ENCODE data around the gene ARHGAP15.

The ARHGAP15 gene

DNA sequence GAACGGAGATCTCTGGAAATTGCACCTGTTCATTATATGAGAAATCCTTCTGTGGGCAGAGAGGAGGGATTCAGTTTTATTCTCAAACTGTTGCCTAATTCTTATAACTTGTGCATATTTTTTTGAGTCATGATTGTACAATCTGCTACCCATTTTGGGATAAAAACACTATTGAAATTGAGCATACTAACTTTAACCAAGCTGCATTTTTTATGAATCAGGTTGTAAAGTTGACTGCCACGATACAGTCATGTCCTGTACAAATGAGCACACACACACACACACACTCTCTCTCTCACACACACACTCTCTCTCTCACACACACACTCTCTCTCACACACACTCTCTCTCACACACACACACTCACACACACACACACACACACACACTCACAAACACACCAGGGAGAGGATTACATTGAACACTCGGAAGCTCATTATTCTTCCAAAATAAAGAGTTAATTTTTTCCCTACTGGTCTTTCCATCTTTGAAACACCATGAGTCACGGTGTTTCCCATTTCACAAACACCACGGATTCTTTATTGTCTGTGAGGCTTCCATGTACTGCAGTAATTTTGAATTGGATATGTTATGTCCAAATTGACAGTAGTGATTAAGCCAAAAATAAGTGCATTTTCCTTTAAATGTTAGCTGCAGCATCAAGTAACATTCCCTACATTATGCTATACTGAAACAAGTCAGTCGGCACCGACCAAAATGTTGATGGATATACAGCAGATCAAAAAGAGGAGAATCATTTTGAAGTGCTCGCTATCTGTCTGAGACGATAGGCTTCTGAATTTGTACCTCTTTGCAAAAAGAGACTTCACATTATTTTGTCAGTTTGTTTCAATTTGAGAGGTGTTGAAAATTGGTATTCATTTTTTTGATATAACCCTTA lies 216.9 kb downstream of the ARHGAP15 start:
- no peak for DNase-seq (ENCODE audit: low spot score)

DNA sequence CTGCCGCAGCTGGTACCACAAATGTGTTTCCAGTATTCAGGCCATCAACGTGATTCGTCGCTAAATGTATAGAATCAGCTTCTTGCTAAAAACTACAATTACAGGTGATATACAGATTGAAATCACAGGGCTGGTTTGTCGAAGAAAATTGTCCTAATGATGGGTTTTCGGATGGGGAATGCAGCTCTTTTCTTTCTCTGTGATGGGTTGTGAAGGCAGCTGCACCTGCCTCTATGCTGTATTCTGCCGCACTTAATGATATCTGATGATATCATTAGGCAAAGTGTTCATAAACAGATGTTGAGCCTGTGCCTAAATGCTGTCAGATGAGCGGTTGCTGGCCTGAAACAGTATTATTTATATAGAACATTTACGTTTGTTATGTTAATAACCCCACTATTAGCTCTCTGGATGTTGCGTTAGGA lies 218.1 kb downstream of the ARHGAP15 start:
- no peak for DNase-seq (ENCODE audit: low spot score)

DNA sequence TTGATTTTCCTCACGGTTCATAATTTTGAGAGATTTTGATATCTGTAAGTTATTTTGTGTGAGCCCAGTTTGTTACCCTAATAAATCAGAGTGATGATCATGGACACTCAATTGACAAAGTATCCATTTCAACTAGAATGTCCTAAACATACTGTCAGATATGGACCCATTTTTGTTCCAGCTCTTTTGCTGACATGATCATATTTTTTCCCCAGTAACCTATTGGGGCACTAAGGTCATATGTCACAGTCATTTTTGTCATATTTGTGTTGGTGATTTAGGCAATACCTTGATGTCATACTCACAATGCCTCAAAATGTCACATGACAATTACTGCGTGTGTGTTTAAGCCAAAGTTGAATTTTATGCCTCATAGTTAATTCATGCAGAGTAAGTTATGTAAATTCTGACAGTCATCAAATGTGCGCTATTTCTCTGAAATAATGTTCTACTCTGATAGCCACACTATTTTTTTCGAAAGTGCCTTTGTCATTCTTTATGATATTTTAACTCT lies 218.7 kb downstream of the ARHGAP15 start:
- no peak for DNase-seq (ENCODE audit: low spot score)

DNA sequence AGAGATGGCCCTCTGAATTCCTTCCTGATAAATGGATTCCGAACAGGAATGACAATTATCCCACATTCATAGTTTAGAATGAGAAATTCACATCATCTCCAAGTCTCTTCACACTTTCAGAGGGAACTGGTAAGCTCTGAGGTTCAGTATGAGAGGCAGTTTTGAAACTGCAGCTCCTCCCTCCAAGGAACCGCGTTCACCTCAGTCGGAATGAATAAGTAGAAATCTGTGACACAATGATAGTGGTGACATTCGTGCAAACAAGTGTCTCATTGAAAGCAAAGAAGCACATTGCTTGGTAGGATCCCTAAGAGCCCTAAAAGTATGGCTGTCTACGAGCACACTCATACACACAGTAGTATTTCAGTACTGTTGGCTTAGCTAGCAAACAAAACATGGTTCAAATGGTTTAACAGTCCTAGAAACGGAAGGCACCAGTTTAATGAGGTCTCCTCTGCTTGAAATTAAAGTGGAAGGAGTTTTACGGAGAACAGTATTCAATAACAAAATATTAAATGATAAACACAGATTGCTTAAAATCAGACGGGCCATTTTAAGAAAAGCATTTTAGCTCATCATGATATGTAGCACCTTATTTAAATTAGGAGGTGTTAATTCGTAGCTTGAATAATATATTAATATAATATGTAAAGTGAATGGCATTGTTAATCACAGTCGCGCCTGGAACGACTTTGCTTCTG lies 225.0 kb downstream of the ARHGAP15 start:
- DNase-seq (ENCODE audit: low spot score), result no peak

DNA sequence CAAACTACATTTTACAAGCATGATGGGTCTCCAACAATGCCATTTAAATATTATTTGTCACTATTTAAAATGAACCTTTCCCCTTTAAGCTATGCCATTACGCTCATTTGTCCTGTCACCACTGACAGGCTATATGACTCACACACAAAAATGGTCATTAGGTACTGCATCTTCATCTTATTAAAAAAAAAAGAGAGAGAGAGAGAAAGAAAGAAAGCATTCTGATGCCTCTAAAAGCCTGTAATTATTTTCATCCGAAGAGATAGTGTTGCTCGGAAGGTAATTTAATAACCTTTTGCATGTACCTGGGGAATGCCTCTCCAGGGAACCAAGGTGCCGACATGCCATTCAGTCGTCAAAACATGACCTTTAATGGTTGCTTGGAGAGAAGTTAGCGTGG lies 226.7 kb downstream of the ARHGAP15 start:
- no peak for DNase-seq (ENCODE audit: low spot score)

DNA sequence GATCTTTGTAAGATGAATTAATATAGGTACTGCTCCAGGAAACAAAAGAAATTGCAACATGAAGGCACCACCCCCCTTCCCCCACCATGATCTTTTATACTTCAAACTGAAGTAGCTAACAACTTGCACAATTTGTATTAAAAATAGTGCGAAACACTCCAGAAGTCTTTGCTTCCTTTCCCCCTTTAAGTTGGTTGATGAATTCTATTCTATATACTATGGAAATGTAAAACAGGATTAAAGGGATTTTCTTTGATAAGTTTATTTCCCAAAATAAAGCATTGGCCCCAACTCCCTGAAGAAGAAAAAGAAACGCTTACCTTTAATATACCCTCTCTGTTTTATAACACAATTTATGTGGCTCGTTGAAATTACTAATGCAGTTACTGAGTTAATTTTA lies 227.1 kb downstream of the ARHGAP15 start:
- DNase-seq (ENCODE audit: low spot score), result no peak

DNA sequence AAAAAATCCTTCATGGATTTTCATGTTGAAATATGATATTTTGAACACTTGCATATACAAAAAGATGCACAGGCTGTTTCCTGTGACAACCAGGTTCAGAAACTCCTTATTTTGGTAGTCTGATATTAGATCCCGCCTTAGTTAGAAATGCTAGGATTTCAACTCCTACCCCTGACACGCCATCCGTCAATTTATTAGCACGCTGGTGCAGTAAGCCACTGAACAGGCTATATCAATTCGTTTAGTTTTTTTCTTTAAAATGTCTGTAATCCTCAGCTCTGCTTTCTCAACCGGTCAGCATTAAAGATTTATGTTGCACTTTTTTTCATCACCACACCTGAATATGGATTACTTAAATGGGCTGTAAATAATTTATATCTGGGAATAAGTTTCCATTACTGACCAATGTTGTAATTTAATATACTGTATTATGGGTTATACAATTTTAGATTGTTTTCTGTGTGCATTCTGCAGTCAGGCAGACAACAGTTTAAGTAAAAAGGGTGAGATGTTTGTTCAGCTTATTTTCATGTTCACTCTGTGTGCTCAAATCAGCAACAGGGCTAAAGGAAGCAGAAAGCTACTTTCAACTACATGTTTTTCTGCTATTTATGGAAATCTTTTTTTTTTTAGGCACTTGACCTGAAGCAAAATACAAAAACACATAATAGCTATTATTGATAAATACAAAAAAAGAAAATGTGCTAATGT lies 227.7 kb downstream of the ARHGAP15 start:
- DNase-seq (ENCODE audit: low spot score), result no peak

DNA sequence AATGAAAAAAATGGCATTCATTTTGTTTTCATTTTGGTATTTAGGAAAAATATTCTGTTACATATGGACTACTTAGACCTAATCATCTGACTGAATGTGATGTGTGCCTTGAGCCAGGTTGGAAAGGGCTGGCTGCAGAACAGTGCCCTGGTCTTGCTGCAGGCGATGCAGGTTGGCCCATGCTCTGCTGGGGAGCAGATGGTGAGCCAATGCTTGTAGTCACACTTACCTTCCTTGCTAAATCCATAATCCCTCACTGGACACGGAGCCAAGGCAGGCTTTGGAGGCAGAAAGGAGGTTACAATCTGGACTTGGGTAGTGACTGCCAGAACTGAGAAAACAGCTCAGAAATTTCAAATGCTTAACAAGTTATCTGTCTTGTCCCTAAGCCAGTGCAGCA lies 228.7 kb downstream of the ARHGAP15 start:
- no peak for DNase-seq (ENCODE audit: low spot score)

DNA sequence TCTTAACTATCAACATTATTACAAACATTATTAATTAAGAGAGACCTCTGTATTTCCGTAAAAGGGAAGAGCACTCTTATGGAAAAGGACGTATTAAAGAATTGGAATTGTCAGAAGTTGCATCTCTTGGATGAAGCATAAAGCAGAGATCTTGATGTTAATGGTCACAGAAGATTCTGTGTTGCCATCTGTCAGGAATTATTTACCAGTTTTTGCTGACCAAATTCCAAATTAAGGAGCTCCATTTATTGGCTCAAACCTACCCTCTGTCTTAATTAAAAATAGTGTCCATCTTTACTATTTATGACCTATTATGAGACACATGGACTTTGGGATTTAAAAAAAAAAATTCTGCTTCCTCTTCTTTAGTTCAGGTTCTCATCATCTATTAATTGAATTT lies 232.1 kb downstream of the ARHGAP15 start:
- DNase-seq (ENCODE audit: low spot score), result no peak

DNA sequence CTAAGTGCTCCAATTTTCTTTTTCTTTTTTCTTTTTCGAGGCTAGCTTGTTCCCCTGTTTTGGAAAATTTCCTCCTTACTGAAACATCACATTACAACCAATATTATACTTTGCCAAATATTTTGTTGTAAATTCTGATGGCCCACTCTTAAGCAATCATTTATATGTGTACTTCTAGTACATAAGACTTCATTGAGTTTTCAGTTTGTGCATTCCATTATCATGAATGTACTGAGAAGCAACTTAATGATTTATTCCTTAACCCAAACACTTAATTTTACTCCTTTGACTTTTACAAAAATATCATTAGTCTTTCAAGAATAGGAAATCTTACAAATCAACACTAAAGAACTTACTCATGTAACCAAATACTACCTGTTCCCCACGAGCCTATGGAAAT lies 242.4 kb downstream of the ARHGAP15 start:
- DNase-seq (ENCODE audit: low spot score), result no peak

DNA sequence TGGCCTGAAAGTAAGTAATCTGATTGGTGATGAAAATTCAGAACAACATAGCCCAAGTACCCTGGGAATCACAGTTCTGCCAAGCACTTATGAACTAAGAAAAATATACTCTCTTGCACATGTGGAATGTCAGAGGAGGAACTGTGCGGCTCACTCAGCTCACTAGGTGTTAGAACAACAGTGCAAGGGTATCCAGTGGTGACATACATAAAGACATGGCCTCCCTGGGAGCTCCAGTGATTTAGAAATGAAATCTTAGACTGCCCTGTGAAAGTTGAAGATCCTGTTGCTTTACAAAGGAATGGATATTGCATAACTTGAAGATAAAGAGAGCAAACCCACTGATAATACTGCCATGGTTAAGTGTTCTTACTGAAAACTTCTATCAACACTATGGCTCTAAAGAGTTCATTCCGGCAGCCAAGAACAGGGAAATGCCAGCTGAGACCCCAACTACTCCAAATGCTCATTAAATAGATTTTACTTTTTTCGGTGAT lies 246.2 kb downstream of the ARHGAP15 start:
- DNase-seq (ENCODE audit: low spot score), result no peak

DNA sequence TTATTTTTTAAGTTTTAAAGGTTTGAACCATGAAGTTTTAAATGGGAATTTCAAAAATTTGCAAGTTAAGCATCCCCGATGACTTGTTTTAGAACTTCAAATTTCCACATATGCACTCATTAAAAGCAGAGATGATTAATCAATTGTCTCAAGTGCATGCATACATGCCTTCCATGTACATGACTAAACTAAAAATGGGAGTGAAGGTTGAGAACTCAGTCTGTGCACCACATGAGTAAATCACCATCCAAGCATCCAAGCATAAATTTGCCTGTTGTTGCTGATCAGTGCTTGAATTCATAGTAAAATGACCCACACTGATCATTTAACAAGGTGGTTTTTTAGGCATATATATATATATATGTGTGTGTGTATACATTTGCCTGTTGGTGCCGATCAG lies 249.8 kb downstream of the ARHGAP15 start:
- no peak for DNase-seq (ENCODE audit: low spot score)

DNA sequence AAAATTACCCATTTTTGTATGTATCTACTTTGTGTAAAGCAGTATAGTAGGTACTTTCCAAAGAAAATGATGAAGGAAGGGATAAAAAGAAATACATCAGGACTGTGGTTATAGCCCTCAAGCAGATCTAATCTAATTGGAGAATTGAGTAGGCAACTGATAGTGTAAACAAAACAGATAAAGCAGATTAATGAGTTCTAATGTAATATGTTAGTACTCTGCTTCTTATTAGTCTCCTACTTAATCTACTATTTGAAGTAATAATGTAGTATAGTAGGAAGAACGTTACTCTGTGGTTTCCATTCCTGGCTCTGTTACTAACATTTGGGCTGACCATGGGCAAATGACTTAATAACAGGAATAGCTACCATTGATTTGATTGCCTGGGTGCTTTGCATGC lies 250.7 kb downstream of the ARHGAP15 start:
- no peak for DNase-seq (ENCODE audit: low spot score)

DNA sequence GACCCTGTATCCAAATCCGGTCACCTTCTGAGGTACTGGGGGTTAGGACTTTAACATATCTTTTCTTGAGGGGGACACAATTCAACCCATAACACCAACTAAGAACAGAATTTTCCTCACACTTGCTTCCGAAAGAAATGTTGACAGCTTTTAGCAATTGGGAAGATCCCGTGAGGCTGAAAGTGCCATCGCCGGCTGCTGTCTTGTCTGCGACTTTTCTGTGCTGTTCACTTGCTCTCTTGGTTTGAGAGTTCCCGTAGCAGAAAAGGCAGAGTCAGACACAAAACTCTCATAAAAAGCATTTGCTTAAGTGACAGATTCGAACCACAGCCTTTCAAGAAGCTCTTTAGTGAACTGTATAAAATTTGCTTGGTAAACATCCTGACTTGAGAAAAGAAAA lies 253.4 kb downstream of the ARHGAP15 start:
- no peak for DNase-seq (ENCODE audit: low spot score)

DNA sequence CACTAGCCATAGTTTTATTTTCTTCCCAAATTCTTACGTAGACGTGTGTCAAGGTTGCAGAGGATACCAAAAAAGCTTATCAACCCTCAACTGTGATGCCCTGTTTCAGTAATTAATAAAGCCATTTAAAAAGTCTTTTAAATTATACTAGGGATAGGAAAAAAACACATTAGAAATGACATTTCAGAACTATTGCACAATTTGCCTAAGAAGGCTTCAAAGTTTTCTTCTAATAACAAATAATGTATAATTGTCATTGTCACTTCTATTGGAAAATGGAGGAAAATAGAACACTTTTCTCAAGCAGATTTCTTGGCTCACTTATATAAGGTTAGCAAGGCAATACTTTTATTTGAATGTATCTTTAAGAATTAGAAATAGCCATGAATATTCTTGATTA lies 253.8 kb downstream of the ARHGAP15 start:
- no peak for DNase-seq (ENCODE audit: low spot score)

DNA sequence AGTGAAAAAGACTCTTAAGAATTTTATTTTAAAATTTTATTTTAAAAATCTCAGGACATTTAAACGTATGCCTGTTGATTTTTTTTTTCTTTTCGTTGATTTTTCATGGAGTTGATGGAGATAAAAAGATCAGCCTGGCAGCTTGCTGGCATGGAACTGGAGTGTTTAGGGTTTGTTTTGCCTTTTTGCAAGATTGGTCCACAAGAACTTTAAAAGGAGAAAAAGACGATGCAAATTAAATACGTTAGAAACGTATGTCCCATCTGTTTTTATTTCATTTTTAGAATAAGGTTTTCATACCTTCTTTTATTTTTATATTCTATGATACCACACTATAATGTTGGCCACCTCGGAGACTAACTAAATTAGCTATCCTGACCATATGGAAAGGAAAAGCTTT lies 254.9 kb downstream of the ARHGAP15 start:
- DNase-seq (ENCODE audit: low spot score), result no peak

DNA sequence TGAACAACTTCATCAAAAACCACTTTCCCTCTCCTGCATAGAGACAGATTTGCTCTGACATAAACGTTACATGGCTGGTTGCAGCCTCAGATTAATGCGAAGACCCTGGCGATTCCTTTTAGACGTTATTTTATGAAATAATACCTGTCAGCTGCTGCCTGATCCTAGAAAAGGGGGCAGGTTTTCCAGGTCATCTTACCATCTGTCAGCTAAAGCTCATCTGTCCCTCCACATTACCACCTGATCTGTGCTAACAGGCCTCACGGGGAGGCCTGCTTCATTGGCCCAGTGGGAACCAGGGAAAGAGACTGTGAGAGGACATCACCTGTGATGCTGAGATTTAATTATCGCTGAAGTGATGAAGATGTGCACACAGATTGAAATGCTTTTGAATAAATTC lies 261.0 kb downstream of the ARHGAP15 start:
- no peak for DNase-seq (ENCODE audit: low spot score)

DNA sequence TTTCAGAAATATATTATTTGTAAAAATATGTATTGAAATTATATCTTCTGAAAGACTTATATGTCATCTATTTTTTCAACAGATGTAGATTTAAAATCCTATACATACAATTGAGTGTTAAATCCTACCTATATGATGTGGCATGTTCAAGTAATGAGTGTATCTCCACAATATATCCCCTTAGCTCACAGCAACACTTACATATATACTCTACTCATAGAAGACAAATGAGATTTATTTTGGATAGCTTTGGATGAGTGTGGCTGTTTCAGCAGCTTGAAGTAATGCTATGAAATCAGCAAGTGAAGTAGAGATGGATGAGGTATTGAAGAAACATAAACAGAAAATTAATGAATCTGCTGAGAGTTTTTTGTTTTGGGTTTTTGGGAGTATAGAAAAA lies 263.1 kb downstream of the ARHGAP15 start:
- DNase-seq (ENCODE audit: low spot score), result no peak

DNA sequence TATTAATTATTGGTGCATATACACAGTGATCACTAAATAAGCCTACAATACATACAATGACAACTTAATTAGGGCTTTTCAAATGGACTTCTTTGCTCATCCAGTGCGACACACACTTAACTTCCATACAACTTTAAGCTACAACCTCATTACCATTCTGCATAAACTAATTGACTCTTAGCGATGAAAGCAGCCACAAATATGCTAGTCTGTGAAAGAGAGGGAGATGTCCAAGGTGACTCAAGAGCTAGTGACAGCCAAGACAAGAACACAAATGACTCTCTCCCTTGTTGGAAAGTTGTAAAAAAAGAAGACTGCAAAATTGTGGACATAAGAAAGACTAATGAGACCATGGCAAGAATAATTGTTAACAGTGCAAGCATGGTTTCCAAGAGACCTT lies 264.8 kb downstream of the ARHGAP15 start:
- no peak for DNase-seq (ENCODE audit: low spot score)

DNA sequence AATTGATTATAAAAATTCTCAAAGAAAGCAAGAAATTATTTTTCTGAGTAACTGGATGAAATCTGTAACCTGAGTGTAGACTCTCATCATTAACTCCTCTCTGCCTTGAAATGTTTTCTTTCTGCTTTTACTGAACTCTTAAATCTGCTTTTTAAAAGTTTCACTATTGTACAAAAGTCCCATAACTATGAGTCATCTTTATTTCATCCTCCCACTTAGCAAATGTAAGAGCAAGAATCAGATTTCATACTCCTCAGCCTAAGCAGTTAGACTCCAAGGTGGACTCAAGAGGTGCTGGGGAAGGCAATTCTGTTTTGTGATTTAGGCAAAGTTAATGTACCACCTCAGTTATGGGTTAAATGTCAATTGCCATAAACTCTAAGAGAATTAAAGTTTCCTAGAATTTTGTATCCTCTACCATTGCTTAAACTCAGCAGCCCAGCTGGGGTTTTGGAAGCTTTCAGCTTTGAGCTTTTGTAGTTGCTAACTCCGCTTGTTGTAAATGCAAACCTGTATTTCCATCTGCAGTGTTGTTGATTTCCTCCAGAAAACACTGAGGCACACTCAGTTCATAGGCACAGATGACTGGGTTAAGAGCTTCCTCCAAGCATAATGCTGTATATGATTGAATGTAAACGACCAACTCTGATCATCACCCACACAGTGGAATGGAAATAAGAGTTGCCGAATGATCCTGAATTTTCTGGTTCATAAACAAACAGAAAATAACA lies 268.8 kb downstream of the ARHGAP15 start:
- no peak for DNase-seq (ENCODE audit: low spot score)

DNA sequence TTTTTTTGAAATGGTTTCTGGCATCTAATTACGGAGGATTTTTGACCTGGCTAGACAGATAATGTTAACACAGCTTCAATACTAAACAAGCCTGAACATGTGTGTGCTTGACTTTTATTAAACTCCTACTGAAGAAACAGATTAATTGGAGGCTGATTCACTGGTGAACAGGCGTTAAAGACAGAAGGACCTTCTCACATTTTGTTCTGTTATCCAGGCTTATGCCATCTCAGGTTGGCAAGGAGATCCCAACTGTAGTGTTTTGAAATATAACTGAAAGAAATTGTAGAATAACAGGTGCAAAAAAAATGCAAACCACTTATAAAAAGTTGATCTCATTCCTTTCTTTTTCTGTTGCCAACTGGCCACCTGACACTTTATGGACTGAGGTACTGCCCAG lies 269.6 kb downstream of the ARHGAP15 start:
- no peak for DNase-seq (ENCODE audit: low spot score)

DNA sequence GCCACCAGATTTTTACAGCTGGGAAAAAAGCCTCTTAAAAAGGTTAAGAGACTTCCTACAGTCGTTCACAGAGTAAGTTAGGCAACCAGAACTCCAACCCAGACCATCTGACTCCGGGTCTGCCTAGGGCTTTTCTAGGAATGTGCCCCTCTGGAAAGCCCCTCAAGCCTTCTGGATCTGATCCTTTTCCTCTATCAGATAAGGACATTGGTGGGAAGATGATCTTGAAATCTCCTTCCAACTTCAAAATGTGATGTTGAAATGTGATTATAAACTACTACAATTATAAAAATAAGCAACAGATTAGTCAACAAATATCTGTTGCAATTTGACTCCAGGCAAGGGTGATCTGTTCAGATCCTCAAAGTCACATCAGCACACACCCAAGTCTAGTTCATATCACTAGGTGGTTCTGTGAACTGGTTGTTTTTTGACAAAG lies 270.4 kb downstream of the ARHGAP15 start:
- no peak for DNase-seq (ENCODE audit: low spot score)
